Iris pigment epithelial cell (primary cell): ENCODE measurements around the gene STX8.
A peak's percentile ranks its signal among the peaks of the same experiment; 100 is the strongest.
"Not testable (repeated sequence)": the region's sequence is repeated elsewhere in the genome, so short reads cannot be mapped to it uniquely, and the experiment has no call there.

Source experiments
- DNase-seq: peaks from one replicate; pipeline ENCODE4 v3.0.0-alpha.2; 2011; ENCODE audit warnings: low read depth

Gene STX8

DNA sequence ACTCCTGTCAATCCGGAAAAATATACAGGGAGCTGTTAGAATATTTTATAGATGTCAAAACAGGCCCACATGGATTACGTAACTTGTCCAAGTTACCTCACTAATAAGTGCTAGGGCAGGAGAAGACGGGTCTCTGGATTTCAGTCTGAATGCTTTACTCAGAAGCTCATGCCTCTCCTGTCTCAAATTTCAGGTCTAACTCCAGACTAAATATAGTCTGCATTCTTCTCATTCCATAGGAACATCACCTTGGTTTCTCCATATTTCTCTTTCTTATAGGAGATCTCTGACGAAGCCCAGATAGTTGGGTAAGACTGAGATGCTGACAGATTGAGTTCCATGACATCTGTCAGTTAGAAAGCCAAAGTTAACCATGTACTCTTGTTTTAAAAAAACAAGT lies 174.2 kb downstream of the STX8 start:
- peak; percentile 95 for DNase-seq

GRCh38 chr17:9389111-9389527 lies 186.5 kb downstream of the STX8 start:
- peak; percentile 99 for DNase-seq

- DNase-seq = no peak
These were observed 189.2 kb downstream of the STX8 start for GRCh38 chr17:9386401-9386800.

DNA sequence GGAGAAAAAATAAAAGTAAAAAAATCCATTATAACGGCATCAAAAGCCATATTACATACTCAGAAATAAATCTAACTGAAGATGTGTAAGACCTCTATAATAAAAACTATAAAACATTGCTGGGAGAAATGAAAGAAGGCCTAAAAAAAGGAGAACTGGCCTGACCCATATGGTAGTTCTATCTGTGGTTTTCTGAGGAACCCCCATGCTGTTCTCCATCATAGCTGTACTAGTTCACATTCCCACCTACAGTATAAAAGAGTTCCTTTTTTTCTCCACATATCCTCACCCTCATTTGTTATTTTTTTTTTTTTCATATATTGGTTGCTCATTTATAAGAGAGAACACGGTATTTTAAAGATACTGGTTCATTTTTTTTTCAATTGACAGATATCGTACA lies 191.8 kb downstream of the STX8 start:
- DNase-seq = no peak

DNA sequence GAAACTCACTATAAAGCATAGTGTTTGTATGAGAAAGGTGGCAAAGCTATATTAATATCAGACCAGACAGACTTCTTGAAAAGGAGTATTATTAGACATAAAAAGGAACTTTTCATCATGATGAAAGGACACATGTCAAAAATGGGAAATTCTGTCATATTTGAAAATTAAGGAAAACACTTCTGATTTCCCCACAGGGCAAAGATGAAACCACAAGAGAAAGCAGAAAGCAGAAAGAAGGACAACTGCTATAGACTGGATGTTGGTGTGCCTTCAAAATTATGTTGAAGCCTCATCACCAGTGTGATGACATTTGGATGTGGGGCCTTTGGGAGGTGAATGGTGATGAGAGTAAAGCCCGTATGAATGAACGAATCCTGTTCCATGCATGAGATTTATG lies 193.0 kb downstream of the STX8 start:
- DNase-seq = no peak

DNA sequence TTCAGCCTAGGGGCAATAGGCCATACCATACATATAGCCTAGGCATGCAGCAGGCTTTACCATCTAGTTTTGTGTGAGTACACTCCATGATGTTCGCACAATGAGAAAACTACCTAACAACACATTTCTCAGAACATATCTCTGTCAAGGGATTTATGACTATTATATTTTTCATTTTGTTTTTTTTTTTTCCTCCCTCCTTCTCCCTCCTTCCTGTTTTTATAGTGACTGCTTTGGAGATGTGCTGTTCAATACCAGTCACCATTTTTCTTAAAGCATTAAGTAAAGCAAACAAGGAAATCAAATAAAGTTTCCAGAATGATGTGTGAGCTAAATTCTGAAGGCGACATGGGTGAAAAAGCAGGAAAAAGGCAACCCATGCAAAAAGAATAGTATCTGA lies 194.6 kb downstream of the STX8 start:
- DNase-seq = peak; percentile 18

DNA sequence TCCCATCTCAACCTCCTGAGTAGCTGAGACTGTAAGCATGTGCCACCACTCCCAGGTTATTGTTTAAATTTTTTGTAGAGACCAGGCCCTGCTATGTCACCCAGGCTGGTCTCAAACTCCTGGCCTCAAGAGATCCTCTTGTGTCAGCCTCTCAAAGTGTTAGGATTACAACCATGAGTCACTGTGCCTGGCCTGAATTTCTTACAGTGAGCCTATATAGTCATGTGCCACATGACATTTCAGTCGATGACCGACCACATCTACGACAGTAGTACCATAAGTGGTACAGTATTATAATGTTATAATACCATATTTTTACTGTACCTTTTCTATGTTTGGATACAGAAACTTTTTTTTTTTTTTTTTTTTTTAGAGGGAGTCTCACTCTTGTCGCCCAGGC lies 195.3 kb downstream of the STX8 start:
- peak; percentile 22 for DNase-seq

DNA sequence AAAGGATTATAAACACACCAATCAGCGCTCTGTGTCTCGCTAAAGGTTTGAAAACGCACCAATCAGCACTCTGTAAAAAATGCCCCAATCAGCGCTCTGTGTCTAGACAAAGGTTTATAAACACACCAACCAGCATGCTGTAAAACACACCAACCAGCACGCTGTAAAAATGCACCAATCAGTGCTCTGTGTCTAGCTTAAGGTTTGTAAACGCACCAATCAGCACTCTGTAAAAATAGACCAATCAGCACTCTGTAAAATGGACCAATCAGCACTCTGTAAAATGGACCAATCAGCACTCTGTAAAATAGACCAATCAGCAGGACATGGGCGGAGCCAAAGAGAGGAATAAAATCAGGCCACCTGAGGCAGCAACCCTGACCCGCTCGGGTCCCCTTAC lies 199.4 kb downstream of the STX8 start:
- DNase-seq = not testable (repeated sequence)

DNA sequence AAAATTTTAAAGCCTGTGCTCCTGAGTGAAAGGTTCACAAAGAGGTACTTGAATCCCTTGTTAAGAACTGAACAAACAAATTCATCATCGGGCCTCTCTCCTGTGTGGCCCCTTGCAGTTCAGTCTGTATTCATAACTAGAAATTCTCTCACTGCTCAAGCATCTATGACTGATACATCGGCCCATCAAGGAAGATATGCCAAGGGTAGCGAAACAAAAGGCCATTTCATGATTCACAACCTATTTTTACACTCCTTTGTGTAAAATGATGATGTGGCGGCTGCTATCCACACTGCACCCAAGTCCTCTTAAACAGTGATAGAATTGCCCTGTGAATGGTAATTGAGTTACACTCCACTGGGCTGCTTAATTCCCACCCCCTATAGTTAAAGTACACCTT lies 204.6 kb downstream of the STX8 start:
- peak; percentile 94 for DNase-seq

- peak; percentile 81 for DNase-seq
These were observed 205.2 kb downstream of the STX8 start for GRCh38 chr17:9370467-9370866.

DNA sequence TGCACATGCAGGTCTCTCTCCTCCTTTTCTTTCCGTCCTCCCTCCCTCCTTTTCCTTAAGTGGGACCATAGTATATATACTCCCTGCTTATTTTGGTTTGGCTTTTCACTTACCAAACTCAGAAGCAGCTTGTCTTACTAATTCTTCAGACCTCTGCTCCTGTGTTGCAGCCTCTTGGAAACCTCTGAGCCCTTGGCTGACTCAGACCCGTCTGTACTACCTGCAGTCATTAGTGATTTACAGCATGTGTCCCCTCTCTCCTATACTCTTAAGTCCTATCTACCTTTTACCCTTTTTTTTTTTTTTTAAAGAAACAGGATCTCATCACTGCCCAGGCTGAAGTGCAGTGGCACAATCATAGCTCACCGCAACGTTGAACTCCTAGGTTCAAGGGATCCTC lies 207.0 kb downstream of the STX8 start:
- no peak for DNase-seq

DNA sequence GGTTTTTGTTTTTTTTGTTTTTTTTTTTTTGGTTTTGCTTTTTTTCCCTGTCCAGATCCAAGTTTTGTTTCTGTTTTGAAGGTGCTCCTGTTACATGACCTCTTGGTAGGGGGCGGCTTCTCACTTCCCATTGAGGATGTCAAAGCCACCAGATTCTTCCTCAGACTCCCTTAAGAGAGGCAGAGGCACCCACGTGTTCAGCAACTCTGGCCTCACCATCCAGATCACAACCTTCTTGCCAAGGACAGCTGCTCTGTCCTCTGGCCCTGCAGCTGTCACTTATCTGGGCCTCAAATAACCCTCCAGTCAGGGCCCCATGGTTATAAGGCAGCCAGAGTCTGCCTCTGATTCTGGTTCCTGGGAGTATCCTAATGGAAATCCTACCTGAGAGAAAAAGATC lies 208.5 kb downstream of the STX8 start:
- no peak for DNase-seq

DNA sequence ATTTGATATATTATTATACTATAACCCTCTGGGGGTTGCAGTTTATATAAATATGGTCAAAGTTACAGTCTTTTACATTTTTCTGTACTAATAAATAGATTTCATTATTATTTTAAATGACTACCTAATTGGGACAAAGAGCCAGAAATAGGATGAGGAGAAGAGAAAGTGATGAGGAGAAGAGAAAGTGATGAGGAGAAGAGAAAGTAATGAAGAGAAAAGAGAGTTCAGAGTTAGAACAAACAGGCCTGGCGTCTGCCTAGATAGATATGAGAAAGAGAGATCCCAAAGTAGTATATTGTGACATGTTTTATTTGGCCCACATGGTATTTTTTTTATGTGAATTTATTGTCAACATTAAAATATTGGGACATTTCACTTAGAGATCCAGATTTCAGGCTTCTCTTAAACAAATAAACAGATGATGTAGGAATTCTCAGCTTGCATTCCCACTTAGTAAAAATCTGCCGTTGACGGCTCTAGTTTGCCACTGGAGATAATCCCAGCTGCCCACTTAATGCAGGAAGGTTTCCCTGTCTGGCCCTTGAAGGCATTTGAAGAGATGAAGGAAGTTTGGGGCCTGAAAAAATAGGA lies 210.7 kb downstream of the STX8 start:
- DNase-seq = no peak

DNA sequence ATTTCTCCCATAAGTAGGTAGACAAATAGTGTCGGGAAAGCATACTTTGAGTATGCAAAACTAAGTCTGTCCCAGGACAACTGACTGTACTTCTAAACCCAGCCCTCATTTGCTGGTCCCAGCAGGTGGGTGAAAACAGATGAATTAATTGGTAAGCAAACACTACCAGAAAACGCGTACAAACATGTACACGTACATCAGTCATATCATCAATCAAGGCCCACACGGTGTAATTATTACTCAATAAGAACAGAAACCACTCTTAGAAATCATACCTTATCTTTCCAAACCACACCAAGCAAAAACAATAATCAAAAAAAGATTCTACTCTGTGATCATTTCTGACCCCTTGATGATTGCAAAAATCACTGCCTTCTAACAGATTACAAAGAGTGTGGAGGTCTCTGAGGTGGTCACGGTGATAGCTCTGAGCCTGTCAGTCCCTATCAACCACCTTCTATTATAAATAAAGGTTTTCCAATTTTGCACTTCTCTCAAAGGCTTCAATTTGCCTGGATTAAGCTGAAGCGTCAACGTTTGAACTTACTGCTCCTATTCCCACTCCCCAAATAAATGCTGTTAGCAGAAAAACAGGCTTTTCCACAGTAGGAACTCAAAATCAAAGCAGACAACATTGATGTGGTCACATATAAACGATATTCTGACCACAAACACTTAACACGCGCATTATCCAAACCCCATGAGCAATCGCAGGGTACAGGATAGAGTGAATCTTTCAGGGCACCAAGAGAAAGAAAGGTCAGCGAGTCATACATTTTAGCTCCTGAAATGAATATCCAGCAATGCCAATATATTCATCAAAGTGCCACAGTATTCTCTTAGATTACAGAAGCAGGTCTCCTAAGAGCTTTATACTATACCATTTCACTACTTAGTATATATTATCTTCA lies 211.9 kb downstream of the STX8 start:
- peak; percentile 83 for DNase-seq

- peak; percentile 95 for DNase-seq
These were observed 214.2 kb downstream of the STX8 start for GRCh38 chr17:9361188-9361955.

DNA sequence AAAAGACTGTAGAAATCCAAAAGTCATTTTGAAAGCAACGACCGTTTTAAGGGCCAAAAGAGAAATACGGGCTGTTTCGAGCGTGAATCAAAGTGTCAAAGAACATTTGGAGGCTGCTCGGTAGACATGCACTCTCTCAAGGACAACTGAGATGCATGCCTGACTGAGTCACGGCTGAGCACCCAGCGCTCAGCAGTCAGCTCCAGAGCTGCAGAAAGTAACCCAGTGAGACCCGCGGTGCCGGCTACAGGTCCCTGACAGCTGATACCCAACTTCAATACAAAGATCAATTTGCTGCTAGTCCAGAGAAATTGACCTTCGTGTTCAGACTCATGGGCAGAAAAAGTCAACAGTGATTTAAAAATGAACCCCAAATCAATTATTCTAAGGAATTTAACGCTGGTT lies 214.9 kb downstream of the STX8 start:
- peak; percentile 93 for DNase-seq

- no peak for DNase-seq
These were observed 219.1 kb downstream of the STX8 start for GRCh38 chr17:9356488-9356911.

- no peak for DNase-seq
These were observed 219.8 kb downstream of the STX8 start for GRCh38 chr17:9355846-9356245.

- DNase-seq = not testable (repeated sequence)
These were observed 220.4 kb downstream of the STX8 start for GRCh38 chr17:9355231-9355630.

- DNase-seq = peak; percentile 98
These were observed 225.5 kb downstream of the STX8 start for GRCh38 chr17:9350080-9350479.

DNA sequence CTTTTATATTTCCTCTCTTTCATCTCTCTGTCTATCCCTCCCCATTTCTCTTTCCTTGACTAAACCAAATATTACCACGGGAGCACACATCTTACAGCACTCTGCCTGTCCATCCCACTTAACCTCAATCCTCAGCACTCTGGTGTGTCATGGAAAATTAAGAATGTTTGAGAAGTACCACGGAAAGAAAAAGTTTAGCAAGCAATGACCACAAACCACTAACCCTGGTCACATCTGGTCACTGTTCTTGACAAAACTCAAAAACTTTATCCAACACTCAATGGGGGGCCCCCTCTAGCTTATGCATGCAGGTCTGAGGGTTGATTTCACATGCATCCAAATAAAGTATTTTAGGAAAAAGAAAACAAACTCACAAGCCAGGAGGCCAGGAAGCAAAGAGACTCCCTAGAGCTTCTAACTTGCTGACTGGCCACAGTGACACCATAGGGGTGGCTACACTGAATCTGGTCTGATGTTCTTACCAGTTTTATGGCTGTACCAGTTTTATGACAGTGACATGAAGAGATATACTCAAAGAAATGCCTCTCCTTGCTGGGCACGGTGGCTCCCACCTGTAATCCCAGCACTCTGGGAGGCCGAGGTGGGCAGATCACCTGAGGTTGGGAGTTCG lies 229.2 kb downstream of the STX8 start:
- DNase-seq = peak; percentile 79

DNA sequence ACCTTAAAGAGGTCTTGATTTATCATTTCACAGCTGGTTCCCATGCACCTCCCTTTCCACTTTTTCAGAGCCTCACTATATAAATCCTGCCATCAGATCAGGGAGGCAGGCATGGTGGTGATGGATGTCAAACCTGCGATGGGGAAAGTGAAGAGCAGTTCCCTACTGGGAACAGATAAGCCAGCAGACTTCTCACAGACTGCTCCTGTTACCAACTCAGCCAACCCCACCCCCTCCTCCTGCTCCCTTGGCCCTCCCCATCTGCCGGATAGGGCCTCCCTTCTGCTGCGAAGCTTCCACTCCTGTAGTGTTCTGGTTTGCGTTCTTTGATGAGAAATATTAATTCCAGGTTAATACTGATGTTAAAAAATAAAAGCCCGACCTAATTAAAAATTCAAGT lies 232.1 kb downstream of the STX8 start:
- peak; percentile 67 for DNase-seq
